K562 (cell line): Measurements from ENCODE around the gene XKR7. TPM values are rescaled to one million over a fixed set of nuclear protein-coding genes. Genes with fewer than 3 reads are reported as not detected.

ENCODE experiments used
- ATAC-seq: fragments of 200-7000 bp; cut with Tn5 transposase; 3 replicates; pipeline ENCODE4 v1.9.1; 2020; ENCODE audit warnings: moderate library complexity
- BruUV-seq: library from RNA; stranded (reverse); fragments of 400-500 nt; replicated peaks from 2 replicates; lab custom pipeline; 2021; lab: Mats Ljungman, UMichigan
- CTCF ChIA-PET: fragments of 300-600 bp; formaldehyde crosslinking; extraction: SDS; loops from one replicate; lab custom pipeline; 2021; ENCODE audit warnings: low intra/inter-chr PET ratio; lab: Yijun Ruan, JAX
- POLR2A ChIA-PET: fragments of 300-600, 350-650 bp; sonication (Branson Sonifier 250); formaldehyde crosslinking; extraction: SDS; loops from one replicate; lab custom pipeline; 2021; ENCODE audit warnings: antibody characterized with exemption, inconsistent platforms; lab: Yijun Ruan, JAX
- DNase-seq, 4 experiments: peaks; one replicate each; pipeline versions ENCODE4 v3.0.0 to v3.0.0-alpha.2; 2011 to 2018; ENCODE audit warnings: low spot score in 3 of 4, mixed read lengths in 3 of 4; ENCODE audit errors: extremely low read depth in 1 of 4
- FAIRE-seq: peaks from 2 replicates; lab custom pipeline; 2011; peaks lifted over from hg19 to GRCh38; lab: Jason Lieb, UNC
- H2AFZ ChIP-seq: 2 replicates; pipeline ENCODE4 v1.6.0; 2011; ENCODE audit warnings: low read depth, low read length, control low read depth, inconsistent platforms
- H3K27ac ChIP-seq: fragments of 200-600 bp; 3 replicates; pipeline ENCODE4 v1.8.0; 2011; ENCODE audit warnings: low read depth, mild to moderate bottlenecking, control low read depth, inconsistent platforms, low read length, moderate library complexity, mixed read lengths; ENCODE audit errors: extremely low read depth
- H3K27me3 ChIP-seq, 2 experiments: fragments of 300-600 bp in 1 of 2; 2 replicates in 1 of 2; 3 replicates in 1 of 2; pipeline versions ENCODE4 v1.6.0 to v1.8.0; 2011; ENCODE audit warnings: inconsistent platforms in 2 of 2, low read length in 2 of 2, mild to moderate bottlenecking in 1 of 2, mixed read lengths in 1 of 2, moderate library complexity in 1 of 2; ENCODE audit not compliant: control insufficient read depth in 2 of 2, insufficient read depth in 2 of 2
- H3K36me3 ChIP-seq: fragments of 300-600 bp; 3 replicates; pipeline ENCODE4 v1.8.0; 2011; ENCODE audit warnings: mild to moderate bottlenecking, low read length, inconsistent platforms; ENCODE audit not compliant: control insufficient read depth, insufficient read depth
- H3K4me1 ChIP-seq, 2 experiments: fragments of 200-600 bp in 1 of 2; replicated peaks in 1 of 2; 2 replicates in 1 of 2; 3 replicates in 1 of 2; pipeline versions ENCODE4 v1.5.1 to v1.8.0; 2011; ENCODE audit warnings: inconsistent platforms in 2 of 2, low read length in 2 of 2, mild to moderate bottlenecking in 1 of 2, mixed read lengths in 1 of 2, moderate library complexity in 1 of 2; ENCODE audit not compliant: control insufficient read depth in 2 of 2, insufficient read depth in 2 of 2
- H3K4me2 ChIP-seq: 2 replicates; pipeline ENCODE4 v1.6.1; 2011; ENCODE audit warnings: low read length, control low read depth, inconsistent platforms, mixed read lengths; ENCODE audit not compliant: insufficient read depth
- H3K4me3 ChIP-seq: fragments of 200-600 bp; sonication (generic), shearing (Covaris generic); 2 replicates; pipeline ENCODE4 v1.5.1; 2016; ENCODE audit warnings: control low read depth, inconsistent platforms
- H3K79me2 ChIP-seq: fragments of 200-600 bp; 3 replicates; pipeline ENCODE4 v1.8.0; 2011; ENCODE audit warnings: low read length, inconsistent platforms; ENCODE audit not compliant: control insufficient read depth, insufficient read depth
- H3K9ac ChIP-seq, 2 experiments: 2 replicates each; pipeline versions ENCODE4 v1.6.0 to v1.6.1; 2011; ENCODE audit warnings: low read depth in 2 of 2, low read length in 2 of 2, control low read depth in 1 of 2, inconsistent platforms in 1 of 2, mild to moderate bottlenecking in 1 of 2, mixed read lengths in 1 of 2; ENCODE audit not compliant: insufficient read depth in 1 of 2
- H3K9me1 ChIP-seq: one replicate; pipeline ENCODE4 v1.6.0; 2011; ENCODE audit warnings: inconsistent platforms, mild to moderate bottlenecking, low read length, moderate library complexity; ENCODE audit not compliant: control insufficient read depth, insufficient read depth
- H3K9me3 ChIP-seq: replicated peaks from 2 replicates; pipeline ENCODE4 v1.5.1; 2011; ENCODE audit warnings: low read depth, low read length, inconsistent platforms; ENCODE audit not compliant: control insufficient read depth, insufficient read depth
- H4K20me1 ChIP-seq: replicated peaks from 2 replicates; pipeline ENCODE4 v1.6.1; 2011; ENCODE audit warnings: low read length, inconsistent platforms, mixed read lengths; ENCODE audit not compliant: control insufficient read depth, insufficient read depth
- C11orf30 ChIP-seq: fragments of 450-650 bp; IDR thresholded peaks from 2 replicates; pipeline ENCODE4 v1.6.1; 2016; ENCODE audit warnings: low read depth, mild to moderate bottlenecking
- CTCF ChIP-seq, 3 experiments: IDR thresholded peaks in 2 of 3; conservative IDR thresholded peaks in 1 of 3; 2 replicates each; pipeline ENCODE4 v1.5.1; 2011 to 2012; ENCODE audit warnings: low read length in 3 of 3, mild to moderate bottlenecking in 3 of 3, control low read depth in 2 of 3, improper control_type of control experiment in 1 of 3, inconsistent platforms in 1 of 3, low read depth in 1 of 3, mixed read lengths in 1 of 3, moderate library complexity in 1 of 3; ENCODE audit not compliant: insufficient read depth in 2 of 3
- ETV1 ChIP-seq: fragments of 450-650 bp; conservative IDR thresholded peaks from 2 replicates; pipeline ENCODE4 v1.6.1; 2016; ENCODE audit warnings: missing genetic modification characterization, control low read depth, low read depth, missing compliant biosample characterization
- KDM1A ChIP-seq, 2 experiments: fragments of 450-650 bp; IDR thresholded peaks; 2 replicates each; pipeline ENCODE4 v1.6.1; 2016; ENCODE audit warnings: mild to moderate bottlenecking in 2 of 2
- MAFF ChIP-seq: IDR thresholded peaks from 2 replicates; pipeline ENCODE4 v1.6.1; 2012; ENCODE audit warnings: low read length, improper control_type of control experiment
- MAFG ChIP-seq: fragments of 450-650 bp; conservative IDR thresholded peaks from 2 replicates; pipeline ENCODE4 v1.6.1; 2016; ENCODE audit warnings: missing genetic modification characterization, missing compliant biosample characterization
- MAFK ChIP-seq: IDR thresholded peaks from 2 replicates; pipeline ENCODE4 v1.6.1; 2011; ENCODE audit warnings: low read length, improper control_type of control experiment
- PPARD ChIP-seq: fragments of 250-450 bp; sonication (Bioruptor Pico); IDR thresholded peaks from 2 replicates; pipeline ENCODE4 v1.8.0; 2022; ENCODE audit warnings: inconsistent platforms, mild to moderate bottlenecking, moderate library complexity
- SIX5 ChIP-seq, 2 experiments: IDR thresholded peaks; 2 replicates each; pipeline ENCODE4 v1.6.1; 2011; ENCODE audit warnings: low read length in 2 of 2, borderline replicate concordance in 1 of 2, low read depth in 1 of 2, mild to moderate bottlenecking in 1 of 2, moderate library complexity in 1 of 2; ENCODE audit not compliant: insufficient read depth in 1 of 2
- ZNF316 ChIP-seq: fragments of 450-650 bp; IDR thresholded peaks from 2 replicates; pipeline ENCODE4 v1.6.1; 2016
- WGBS: fragments of 100-300 bp; shearing (Covaris generic); methylation state at CpG from one replicate; pipeline ENCODE4 v1.1.6; 2016; ENCODE audit warnings: low coverage, mixed read lengths; ENCODE audit not compliant: insufficient coverage; ENCODE audit errors: missing lambda C conversion rate; 5-methylcytosine and 5-hydroxymethylcytosine counted together
- in situ Hi-C: fragments of 300-500 bp; cut with MboI; formaldehyde crosslinking; loops from 4 replicates; pipeline ENCODE4 v1.15.0; 2018; ENCODE audit warnings: inconsistent platforms, mixed read lengths
- intact Hi-C: fragments of 100-400 bp; cut with micrococcal nuclease; formaldehyde crosslinking; loops from 2 replicates; pipeline ENCODE4 v1.14.2; 2022
- polyA plus RNA-seq, 8 experiments: library from polyadenylated mRNA; depleted of rRNA in 4 of 8; stranded (reverse) in 5 of 8; unstranded in 3 of 8; fragments of >200 nt; fragmentation: Nextera tagmentation in 2 of 8; fragmentation: Illumina TruSeq in 1 of 8; extraction: Ambion mirVana in 2 of 8; extraction: Trizol in 1 of 8; gene quantifications; 2 replicates each; pipeline versions ENCODE4 v1.2.1 to v1.2.3, GENCODE V29; 2011 to 2014; ENCODE audit warnings: inconsistent platforms in 1 of 8, missing spikeins in 1 of 8
- total RNA-seq, 7 experiments: library from RNA; depleted of rRNA in 6 of 7; stranded (reverse); fragments of >200 nt in 6 of 7; fragmentation: Illumina TruSeq in 2 of 7; extraction: Trizol in 2 of 7; gene quantifications; 2 replicates each; pipeline versions ENCODE4 v1.2.1 to v1.2.3, GENCODE V29; 2011 to 2021; ENCODE audit warnings: low replicate concordance in 1 of 7

The XKR7 gene
- total and polyA plus RNA-seq, 9 of the 15 experiments (the other 6 are each of a cell fraction or from before 2014, with no cell fraction given) = 0.02 TPM; not detected in 8

DNA sequence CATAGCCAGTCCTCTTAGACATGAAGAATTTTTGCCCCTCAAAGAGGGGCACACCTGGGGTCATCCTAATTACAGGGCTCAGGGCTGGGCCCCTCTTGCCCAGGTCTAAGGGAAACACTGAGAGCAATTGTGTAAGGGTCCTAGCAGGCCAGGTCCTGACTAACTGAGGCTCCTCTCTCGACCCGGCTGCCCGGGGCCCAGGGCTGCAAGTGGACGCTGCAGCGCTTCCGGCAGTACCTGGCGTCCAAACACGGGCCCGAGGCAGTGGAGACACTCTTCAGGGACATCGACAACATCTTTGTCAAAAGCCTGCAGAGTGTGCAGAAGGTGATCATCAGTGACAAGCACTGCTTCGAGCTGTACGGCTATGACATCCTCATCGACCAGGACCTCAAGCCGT, 33.5 kb upstream of the XKR7 start:
- Histone ChIP-seq H3K4me2 (no peak overlapping the region), H3K79me2 (no peaks in the 10 kb centered on the region), H3K9ac (no peak overlapping the region), H3K9me1 (no peaks in the 10 kb centered on the region), H3K27ac (no peak overlapping the region), H3K27me3 (peaks cover 4 to 22% of the 10 kb centered on the region in 2 experiments; a peak in 3 of 5 replicates), H3K4me1 (peaks cover 0 to 3% of the 10 kb centered on the region in 2 experiments; a peak in 1 of 5 replicates), H3K4me3 (no peak overlapping the region), H3K36me3 (no peaks in the 10 kb centered on the region), H4K20me1 (peaks cover 16% of the 10 kb centered on the region), H2AFZ (no peak overlapping the region), H3K9me3 (no peaks in the 10 kb centered on the region)
- intact Hi-C loops (no loop called here), in situ Hi-C loops (no loop called here)
- DNase-seq = no peak
- CTCF ChIA-PET = no interaction called here
- TF ChIP-seq SIX5 (IDR thresholded peaks at IDR 0.05; ENCODE audit: borderline replicate concordance in 1 of 2, insufficient read depth in 1 of 2, low read depth in 1 of 2, low read length in 2 of 2) (no peak), PPARD (CRISPR knock-in tag) (no peak)
- FAIRE-seq = no peak
- WGBS = 9% methylated on average over 14 of the region's 14 CpGs
- no TSS peak for BruUV-seq
- POLR2A ChIA-PET = interaction anchor here (0.8 to 1.1 kb wide), 2 partner anchors 8 to 23 kb away, joined by 3 read pairs; no protein-coding TSS in a partner anchor
- ATAC-seq = no peak; the same call in 2 of the 3 replicates

DNA sequence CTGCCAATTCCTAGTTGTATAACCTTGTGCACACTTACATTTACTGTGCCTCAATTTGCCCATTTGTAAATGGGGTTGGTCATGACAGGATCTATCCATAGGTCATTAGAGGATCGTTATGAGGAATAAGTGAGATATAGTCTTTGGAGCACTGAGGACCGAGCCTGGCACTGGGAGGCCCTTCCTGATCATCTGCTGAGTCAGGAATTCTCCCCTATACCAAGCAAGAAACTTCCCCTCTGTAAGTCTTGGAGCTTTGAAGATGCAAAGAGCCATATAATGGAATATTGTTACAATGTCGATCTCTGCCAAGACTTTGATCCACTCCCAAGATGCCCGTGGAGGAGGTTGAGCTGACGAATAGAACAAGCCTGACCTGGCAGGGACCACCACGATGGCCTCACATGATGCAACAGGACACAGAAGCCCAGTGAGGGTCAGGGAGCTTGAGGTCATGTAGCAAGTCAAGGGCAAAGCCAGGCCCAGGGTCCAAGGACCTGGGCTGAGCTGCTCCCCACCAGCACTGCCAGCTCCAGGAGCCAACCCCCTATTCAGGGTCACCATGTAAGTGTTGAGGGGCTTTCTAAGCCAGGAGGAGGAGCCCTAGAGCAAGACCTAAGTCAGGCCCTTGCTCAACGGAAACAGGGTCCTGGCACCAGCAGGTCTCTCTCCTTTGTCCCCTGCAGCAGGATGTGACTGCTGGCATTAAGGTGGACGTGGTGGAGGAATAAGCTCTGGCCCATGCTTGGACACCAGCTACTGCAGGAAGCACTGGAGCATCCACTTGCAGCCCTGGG, 32.8 kb upstream of the XKR7 start:
- H3K27me3 ChIP-seq = peaks cover 4 to 22% of the 10 kb centered on the region in 2 experiments; a peak in 3 of 5 replicates
- H3K79me2 ChIP-seq = no peaks in the 10 kb centered on the region
- no peak overlapping the region for H2AFZ ChIP-seq
- ATAC-seq (peak; percentile 67; the same call in 2 of the 3 replicates), FAIRE-seq (no peak), DNase-seq (no peak)
- no peak overlapping the region for H3K4me3 ChIP-seq
- H3K4me2 ChIP-seq = no peak overlapping the region
- CTCF ChIA-PET = interaction anchor here (0.6 kb wide), 1 partner anchor 58 kb away, joined by 3 read pairs; no protein-coding TSS in a partner anchor
- no peak overlapping the region for H3K9ac ChIP-seq
- POLR2A ChIA-PET = interaction anchor here (0.8 to 1.1 kb wide), 3 partner anchors 9 to 24 kb away, joined by 3 read pairs; no protein-coding TSS in a partner anchor
- H4K20me1 ChIP-seq = peaks cover 16% of the 10 kb centered on the region
- peaks cover 0 to 3% of the 10 kb centered on the region in 2 experiments; a peak in 1 of 5 replicates for H3K4me1 ChIP-seq
- TF ChIP-seq MAFG (tag) (peak; percentile 68), ETV1 (tag) (no peak), ZNF316 (peak; percentile 68), CTCF (IDR thresholded peaks at IDR 0.05 in 2 of 3, conservative IDR thresholded peaks at IDR 0.05 in 1 of 3; ENCODE audit: insufficient read depth in 2 of 3, low read depth in 1 of 3, low read length in 3 of 3) (peak; percentile 7 to 35 (median 31); a peak in 2 of 6 replicates), MAFK (peak; percentile 29; the same call in 1 of the 2 replicates), MAFF (peak; percentile 47; the same call in 1 of the 2 replicates), C11orf30 (peak; percentile 73), KDM1A (IDR thresholded peaks at IDR 0.05) (no peak)
- intact Hi-C loops = no loop called here
- H3K9me1 ChIP-seq = no peaks in the 10 kb centered on the region
- WGBS = 4% methylated on average over 8 of the region's 8 CpGs
- no peak overlapping the region for H3K27ac ChIP-seq
- no peaks in the 10 kb centered on the region for H3K9me3 ChIP-seq
- H3K36me3 ChIP-seq = no peaks in the 10 kb centered on the region
- no TSS peak for BruUV-seq
- in situ Hi-C loops = no loop called here
